HG02970 (cell line): ENCODE data around the gene SLC35F3.
"Not testable (repeated sequence)": the region's sequence is repeated elsewhere in the genome, so short reads cannot be mapped to it uniquely, and the experiment has no call there.

Experiments used
- ATAC-seq: cut with Tn5 transposase; IDR thresholded peaks from one replicate; pipeline ENCODE4 v1.9.1; 2021; ENCODE audit warnings: mild to moderate bottlenecking, moderate library complexity, moderate number of reproducible peaks; ENCODE audit not compliant: unreplicated experiment, low FRiP score

SLC35F3 gene

DNA sequence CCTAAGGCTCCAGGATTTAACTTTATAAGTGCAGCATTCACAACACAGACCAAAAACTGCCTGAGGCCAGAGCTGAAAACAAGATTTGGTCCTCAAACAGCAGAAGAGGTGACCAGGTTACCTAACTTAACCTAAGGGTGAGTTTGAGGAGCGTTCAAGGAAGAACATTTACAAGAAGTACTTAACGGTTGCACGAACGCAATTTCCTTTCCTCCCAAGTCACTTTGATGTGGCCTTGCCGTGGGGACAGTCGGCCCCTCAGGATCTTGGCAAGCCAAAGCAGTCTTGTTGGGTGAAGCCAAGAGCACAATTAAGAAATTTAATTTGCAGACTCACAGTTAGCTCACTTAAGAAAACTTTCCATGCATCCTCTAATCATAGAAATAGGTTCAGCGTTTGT, 266.1 kb downstream of the SLC35F3 start:
- no peak for ATAC-seq

DNA sequence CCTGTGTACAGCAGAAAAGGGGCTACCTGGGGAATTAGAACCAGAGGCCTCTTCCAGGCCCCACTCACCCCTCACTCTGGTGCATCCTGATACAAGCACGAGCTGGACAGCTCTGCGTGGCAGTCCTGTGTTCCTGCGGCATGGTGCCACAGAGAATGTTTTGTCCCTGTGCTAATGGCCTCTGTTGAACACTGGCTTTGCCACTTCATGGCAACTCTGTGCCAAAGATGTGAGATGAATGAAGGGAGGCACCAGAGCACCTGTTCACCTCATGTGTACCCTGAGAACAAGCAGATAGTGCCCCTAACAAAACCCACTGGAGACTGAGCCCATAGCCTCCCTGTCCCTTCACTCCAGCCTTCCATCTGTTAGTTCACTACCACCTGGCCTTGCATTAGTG, 269.5 kb downstream of the SLC35F3 start:
- ATAC-seq: no peak

DNA sequence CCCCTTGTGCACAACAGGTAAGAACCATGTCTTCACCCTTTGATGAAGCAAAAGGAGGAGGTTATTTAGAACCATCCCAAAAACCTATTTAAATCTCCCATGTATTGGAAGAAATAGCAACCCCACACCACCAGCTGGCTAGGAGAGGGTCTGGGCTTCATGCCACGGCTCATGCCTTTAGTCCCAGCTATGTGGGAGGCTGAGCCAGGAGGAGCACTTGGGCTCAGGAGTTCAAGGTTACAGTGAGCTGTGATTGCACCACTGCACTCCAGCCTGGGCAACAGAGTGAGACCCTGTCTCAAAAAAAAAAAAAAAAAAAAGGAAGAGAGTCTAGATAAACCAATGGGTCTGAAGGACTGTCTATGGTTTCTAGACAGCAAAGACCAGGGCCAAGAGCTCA, 270.9 kb downstream of the SLC35F3 start:
- ATAC-seq: no peak

DNA sequence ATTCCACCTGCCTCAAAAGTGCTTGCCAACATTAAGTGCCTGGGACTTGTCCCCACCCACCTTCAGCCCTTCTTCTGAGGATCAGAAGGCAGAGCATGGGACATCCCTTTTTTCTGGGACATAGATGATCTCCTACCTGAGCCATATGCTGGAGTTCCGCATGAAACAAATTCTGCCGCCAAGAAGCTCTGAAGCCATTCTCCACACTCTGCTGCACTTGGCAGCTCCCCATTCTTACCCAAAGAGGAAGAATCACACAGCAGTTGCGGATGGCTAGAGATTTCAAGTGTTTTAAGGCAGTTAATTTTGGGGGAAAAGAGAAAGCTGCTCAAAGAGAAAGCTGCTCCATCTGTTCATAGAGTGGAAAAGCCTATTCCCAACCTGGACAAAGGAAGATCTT, 271.5 kb downstream of the SLC35F3 start:
- ATAC-seq: no peak

DNA sequence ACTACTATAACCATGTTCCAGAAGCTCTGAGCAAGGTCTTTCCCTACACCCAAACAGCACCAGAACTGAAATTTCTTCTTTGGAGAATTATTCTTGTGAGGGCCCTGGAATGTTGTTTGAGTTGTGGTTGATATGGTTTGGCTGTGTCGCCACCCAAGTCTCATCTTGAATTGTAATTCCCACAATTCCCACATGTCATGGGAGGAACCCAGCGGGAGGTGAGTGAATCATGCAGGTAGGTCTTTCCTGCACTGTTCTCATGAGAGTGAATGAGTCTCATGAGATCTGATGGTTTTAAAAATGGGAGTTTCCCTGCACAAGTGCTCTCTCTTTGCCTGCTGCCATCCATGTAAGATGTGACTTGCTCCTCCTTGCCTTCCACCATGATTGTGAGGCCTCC, 272.4 kb downstream of the SLC35F3 start:
- ATAC-seq: not testable (repeated sequence)

- ATAC-seq: no peak
These were observed 281.0 kb downstream of the SLC35F3 start for GRCh38 chr1:234185438-234185837.

GRCh38 chr1:234186037-234186688, 281.7 kb downstream of the SLC35F3 start:
- ATAC-seq: no peak

GRCh38 chr1:234188454-234188792, 283.9 kb downstream of the SLC35F3 start:
- no peak for ATAC-seq

GRCh38 chr1:234197839-234198238, 293.4 kb downstream of the SLC35F3 start:
- no peak for ATAC-seq

DNA sequence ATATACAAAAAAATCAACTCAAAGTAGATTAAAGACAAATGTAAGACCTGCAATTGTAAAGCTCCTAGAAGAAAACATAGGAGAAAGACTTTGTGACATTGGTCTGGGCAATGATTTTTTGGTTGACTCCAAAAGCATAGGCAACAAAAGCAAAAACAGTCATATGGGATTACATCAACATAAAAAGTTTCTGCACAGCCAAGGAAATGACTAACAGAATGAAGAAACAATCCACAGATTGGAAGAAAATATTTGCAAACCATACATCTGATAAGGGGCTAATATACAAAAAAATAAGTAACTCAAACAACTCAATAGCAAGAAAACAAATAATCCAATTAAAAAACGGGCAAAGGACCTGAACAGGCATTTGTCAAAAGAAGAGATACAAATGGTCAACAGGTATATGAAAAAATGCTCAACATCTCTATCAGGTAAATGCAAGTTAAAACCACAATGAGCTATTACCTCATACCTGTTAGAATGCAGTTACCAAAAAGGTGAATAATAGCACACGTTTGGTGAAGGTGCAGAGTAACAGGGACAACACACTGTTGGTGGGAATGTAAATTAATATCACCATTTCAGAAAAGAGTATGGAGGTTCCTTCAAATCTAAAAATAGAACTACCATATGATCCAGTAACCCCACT, 295.1 kb downstream of the SLC35F3 start:
- ATAC-seq: no peak

DNA sequence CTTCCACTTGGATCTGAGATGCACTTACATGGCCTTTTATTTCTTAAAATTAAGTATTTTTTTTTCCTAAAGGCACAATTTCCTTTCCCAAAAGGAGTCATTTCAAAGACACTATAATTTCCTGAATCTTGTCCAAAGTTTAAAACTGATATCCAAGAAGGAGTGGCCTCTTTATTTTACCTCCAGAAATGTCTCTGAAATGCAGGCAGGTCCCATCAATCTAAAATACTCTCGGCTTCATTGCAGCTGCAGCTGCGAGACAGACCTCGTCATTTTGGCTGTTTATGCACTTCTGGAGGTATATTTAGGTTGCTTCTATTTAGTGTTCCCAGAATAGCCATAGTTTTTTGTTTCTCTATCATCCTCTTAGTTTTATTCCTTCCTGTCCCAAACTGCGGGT, 296.1 kb downstream of the SLC35F3 start:
- ATAC-seq: no peak

DNA sequence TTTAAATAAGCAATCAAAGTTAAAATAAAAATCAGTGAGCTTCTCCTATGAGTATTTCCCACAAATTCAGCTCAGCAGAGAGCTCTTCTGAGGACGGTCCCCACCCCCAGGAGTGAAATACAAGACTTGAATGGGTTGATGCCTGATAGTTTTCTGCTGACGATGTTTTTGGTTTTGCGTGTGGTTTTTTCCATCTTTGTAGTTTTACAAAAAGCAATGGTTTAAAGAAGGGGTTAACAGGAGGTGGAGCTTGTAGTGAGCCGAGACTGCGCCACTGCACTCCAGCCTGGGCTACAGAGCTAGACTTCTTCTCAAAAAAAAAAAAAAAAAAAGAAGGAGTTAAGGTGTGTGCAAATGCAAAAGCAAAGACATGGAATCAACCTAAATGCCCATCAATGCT, 297.1 kb downstream of the SLC35F3 start:
- ATAC-seq: no peak

GRCh38 chr1:234205966-234206365, 301.5 kb downstream of the SLC35F3 start:
- no peak for ATAC-seq

GRCh38 chr1:234206651-234207284, 302.3 kb downstream of the SLC35F3 start:
- no peak for ATAC-seq

DNA sequence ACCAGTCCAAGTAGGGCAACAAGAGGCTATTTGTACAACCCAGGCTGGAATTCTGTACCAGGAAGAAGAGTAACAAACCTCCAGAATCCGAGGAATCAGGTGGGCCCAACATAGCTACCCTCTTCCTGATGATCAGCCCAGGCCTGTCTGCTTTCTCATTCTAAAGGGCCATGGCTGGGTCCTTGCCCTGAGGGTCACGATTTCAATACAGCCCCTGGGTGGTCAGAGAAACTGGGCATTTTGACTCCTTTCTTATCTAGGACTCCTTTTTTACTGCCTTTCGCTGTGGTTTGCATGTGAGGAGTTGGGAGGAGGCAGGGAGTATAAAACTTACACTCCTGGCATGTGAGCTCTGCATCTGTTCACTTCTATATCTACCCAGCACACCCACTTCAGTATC, 303.9 kb downstream of the SLC35F3 start:
- ATAC-seq: no peak

GRCh38 chr1:234208791-234209190, 304.3 kb downstream of the SLC35F3 start:
- no peak for ATAC-seq

- ATAC-seq: not testable (repeated sequence)
These were observed 306.0 kb downstream of the SLC35F3 start for GRCh38 chr1:234210429-234210828.

- not testable (repeated sequence) for ATAC-seq
These were observed 307.4 kb downstream of the SLC35F3 start for GRCh38 chr1:234211855-234212254.

GRCh38 chr1:234212764-234213657, 308.5 kb downstream of the SLC35F3 start:
- no peak for ATAC-seq

- ATAC-seq: no peak
These were observed 309.2 kb downstream of the SLC35F3 start for GRCh38 chr1:234213658-234214128.
